Measurements from ENCODE around the gene PPP1R8. TPM values are rescaled to one million over a fixed set of nuclear protein-coding genes. Genes with fewer than 3 reads are reported as not detected.

Gene PPP1R8
- total RNA-seq, 1 donor from 2014 or later = 42.9 TPM

DNA sequence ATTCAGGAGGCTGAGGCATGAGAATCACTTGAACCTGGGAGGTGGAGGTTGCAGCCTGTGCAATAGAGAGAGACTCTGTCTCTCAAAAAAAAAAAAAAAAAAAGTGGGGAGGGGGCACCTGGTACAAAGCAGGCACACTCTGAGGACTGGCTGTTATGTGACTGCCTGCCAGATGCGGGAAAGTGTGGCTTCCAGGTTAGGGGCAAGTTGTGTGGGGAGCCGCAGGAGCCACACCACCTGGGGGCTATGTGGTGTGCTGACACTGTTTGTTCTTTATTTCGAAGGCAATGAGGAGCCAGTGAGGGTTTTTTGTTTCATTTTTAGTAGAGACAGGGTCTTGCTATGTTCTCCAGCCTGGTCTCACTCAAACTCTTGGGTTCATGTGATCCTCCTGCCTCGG, 47.5 kb downstream of the PPP1R8 start:
- Mint-ChIP-seq H3K27me3 (ENCODE audit: low read depth) (peaks cover 10% of the 10 kb centered on the region), H3K27ac (no peak overlapping the region), H3K4me1 (peaks cover 2% of the 10 kb centered on the region), H3K4me3 (no peak overlapping the region), H3K36me3 (no peaks in the 10 kb centered on the region), H3K9me3 (no peaks in the 10 kb centered on the region)
- DNase-seq (ENCODE audit: low spot score in 2 of 2, unreplicated experiment in 2 of 2) = no peak
- TF ChIP-seq, protein P1, sequence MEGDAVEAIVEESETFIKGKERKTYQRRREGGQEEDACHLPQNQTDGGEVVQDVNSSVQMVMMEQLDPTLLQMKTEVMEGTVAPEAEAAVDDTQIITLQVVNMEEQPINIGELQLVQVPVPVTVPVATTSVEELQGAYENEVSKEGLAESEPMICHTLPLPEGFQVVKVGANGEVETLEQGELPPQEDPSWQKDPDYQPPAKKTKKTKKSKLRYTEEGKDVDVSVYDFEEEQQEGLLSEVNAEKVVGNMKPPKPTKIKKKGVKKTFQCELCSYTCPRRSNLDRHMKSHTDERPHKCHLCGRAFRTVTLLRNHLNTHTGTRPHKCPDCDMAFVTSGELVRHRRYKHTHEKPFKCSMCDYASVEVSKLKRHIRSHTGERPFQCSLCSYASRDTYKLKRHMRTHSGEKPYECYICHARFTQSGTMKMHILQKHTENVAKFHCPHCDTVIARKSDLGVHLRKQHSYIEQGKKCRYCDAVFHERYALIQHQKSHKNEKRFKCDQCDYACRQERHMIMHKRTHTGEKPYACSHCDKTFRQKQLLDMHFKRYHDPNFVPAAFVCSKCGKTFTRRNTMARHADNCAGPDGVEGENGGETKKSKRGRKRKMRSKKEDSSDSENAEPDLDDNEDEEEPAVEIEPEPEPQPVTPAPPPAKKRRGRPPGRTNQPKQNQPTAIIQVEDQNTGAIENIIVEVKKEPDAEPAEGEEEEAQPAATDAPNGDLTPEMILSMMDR (IDR thresholded peaks at IDR 0.05; ENCODE audit: unreplicated experiment) = no peak

DNA sequence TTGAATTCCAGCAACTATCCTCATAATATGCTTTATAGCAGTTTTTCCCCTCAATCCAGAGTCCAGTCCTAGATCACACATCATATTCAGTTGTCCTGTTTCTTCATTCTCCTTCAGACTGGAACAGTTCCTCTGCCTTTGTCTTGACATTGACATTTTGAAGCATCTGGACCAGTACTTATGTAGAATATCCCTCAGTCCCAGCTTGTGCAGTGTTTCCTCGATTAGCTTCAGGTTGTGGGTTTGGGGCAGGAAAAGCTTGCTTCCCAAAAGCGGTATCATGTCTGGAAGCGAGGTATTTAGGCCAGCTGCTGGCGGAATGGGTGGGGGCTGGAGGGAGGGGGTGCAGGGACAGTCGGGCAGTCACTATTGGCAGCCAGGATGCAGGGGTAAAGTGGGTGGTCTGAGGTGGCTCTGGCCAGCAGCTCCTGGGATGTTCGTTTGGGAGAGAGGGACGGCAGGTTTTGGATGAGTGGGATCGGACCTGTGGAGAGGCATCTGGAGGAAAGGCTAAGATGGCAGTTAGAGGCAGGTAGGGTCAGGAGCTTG, 48.3 kb downstream of the PPP1R8 start:
- no peak overlapping the region for H3K4me3 Mint-ChIP-seq
- no peak for DNase-seq (ENCODE audit: low spot score in 2 of 2, unreplicated experiment in 2 of 2)
- H3K27ac Mint-ChIP-seq = no peak overlapping the region
- peaks cover 3% of the 10 kb centered on the region for H3K27me3 Mint-ChIP-seq (ENCODE audit: low read depth)
- TF ChIP-seq, protein P1 (IDR thresholded peaks at IDR 0.05; ENCODE audit: unreplicated experiment) = no peak
- no peaks in the 10 kb centered on the region for H3K36me3 Mint-ChIP-seq
- no peaks in the 10 kb centered on the region for H3K4me1 Mint-ChIP-seq
- H3K9me3 Mint-ChIP-seq = no peaks in the 10 kb centered on the region

DNA sequence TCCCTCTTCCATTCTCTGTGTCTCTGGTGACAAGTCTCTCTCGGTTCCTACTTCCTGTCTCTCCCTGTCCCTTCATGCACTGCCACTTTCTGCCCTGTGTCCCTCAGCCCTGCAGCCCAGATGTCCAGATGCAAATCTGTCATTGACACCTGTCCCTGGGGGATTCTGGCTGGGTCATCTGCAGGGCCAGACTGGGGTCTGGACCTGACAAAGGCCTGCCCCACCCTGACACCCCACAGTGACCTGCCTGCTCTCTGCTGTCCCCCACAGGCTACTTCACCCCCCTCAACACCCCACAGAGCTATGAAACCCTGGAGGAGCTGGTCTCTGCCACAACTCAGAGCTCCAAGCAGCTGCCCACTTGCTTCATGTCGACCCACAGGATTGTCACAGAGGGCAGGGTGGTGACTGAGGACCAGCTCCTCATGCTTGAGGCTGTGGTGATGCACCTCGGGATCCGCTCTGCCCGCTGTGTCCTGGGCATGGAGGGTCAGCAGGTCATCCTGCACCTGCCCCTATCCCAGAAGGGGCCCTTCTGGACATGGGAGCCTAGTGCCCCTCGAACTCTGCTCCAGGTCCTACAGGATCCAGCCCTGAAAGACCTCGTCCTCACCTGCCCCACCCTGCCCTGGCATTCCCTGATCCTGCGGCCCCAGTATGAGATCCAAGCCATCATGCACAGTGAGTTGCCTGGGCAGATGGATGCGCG, 48.9 kb downstream of the PPP1R8 start:
- Mint-ChIP-seq H3K36me3 (peaks cover 2% of the 10 kb centered on the region), H3K4me1 (no peaks in the 10 kb centered on the region), H3K4me3 (no peak overlapping the region), H3K27ac (no peak overlapping the region), H3K9me3 (no peaks in the 10 kb centered on the region), H3K27me3 (ENCODE audit: low read depth) (peaks cover 3% of the 10 kb centered on the region)
- TF ChIP-seq, protein P1 (IDR thresholded peaks at IDR 0.05; ENCODE audit: unreplicated experiment) = no peak
- no peak for DNase-seq (ENCODE audit: low spot score in 2 of 2, unreplicated experiment in 2 of 2)

DNA sequence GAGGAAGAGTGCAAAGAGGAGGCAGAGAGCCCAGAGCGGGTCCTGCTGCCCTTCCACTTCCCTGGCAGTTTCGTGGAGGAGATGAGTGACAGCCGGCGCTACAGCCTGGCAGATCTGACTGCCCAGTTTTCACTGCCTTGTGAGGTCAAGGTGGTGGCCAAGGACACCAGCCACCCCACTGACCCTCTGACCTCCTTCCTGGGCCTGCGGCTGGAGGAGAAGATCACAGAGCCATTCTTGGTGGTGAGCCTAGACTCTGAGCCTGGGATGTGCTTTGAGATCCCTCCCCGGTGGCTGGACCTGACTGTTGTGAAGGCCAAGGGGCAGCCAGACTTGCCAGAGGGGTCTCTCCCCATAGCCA, 51.9 kb downstream of the PPP1R8 start:
- no peaks in the 10 kb centered on the region for H3K9me3 Mint-ChIP-seq
- TF ChIP-seq, protein P1 (IDR thresholded peaks at IDR 0.05; ENCODE audit: unreplicated experiment) = no peak
- no peak for DNase-seq (ENCODE audit: low spot score in 2 of 2, unreplicated experiment in 2 of 2)
- peaks cover 3% of the 10 kb centered on the region for H3K36me3 Mint-ChIP-seq
- H3K27ac Mint-ChIP-seq = no peak overlapping the region
- H3K4me3 Mint-ChIP-seq = no peak overlapping the region
- no peaks in the 10 kb centered on the region for H3K27me3 Mint-ChIP-seq (ENCODE audit: low read depth)
- no peaks in the 10 kb centered on the region for H3K4me1 Mint-ChIP-seq

DNA sequence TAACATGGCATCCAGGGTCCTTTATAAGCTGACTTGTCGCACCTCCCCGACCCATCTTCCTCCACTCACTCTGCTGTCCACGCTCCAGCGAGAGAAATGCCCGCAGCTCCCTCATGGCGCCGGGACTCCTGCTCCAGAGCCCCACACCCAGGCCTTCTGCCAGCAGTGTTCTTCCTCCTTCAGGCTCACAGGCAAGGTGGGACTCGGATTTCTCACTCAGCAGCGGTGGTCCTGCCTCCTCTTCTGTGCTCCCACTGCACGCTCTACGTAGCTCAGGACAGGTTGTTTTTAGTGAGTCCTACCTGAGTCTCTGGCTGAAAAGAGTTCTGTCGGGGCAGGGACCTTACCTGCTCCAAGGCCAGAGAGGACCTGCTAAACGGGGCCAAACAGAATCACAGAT, 53.0 kb downstream of the PPP1R8 start:
- no peak overlapping the region for H3K27ac Mint-ChIP-seq
- no peaks in the 10 kb centered on the region for H3K4me1 Mint-ChIP-seq
- H3K9me3 Mint-ChIP-seq = no peaks in the 10 kb centered on the region
- H3K36me3 Mint-ChIP-seq = peaks cover 4% of the 10 kb centered on the region
- TF ChIP-seq, protein P1 (IDR thresholded peaks at IDR 0.05; ENCODE audit: unreplicated experiment) = no peak
- DNase-seq (ENCODE audit: low spot score in 2 of 2, unreplicated experiment in 2 of 2) = no peak
- H3K27me3 Mint-ChIP-seq (ENCODE audit: low read depth) = no peaks in the 10 kb centered on the region
- H3K4me3 Mint-ChIP-seq = no peak overlapping the region
